NOMO-1 (cell line): ENCODE data around the gene GIPC1.
"Not testable (repeated sequence)": the region's sequence is repeated elsewhere in the genome, so short reads cannot be mapped to it uniquely, and the experiment has no call there.

Experiments
- DNase-seq, 2 experiments: peaks; one replicate each; lab custom pipeline; 2025; ENCODE audit not compliant: unreplicated experiment in 2 of 2; lab: John Stamatoyannopoulos, UW

GIPC1 gene, protein sequence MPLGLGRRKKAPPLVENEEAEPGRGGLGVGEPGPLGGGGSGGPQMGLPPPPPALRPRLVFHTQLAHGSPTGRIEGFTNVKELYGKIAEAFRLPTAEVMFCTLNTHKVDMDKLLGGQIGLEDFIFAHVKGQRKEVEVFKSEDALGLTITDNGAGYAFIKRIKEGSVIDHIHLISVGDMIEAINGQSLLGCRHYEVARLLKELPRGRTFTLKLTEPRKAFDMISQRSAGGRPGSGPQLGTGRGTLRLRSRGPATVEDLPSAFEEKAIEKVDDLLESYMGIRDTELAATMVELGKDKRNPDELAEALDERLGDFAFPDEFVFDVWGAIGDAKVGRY

DNA sequence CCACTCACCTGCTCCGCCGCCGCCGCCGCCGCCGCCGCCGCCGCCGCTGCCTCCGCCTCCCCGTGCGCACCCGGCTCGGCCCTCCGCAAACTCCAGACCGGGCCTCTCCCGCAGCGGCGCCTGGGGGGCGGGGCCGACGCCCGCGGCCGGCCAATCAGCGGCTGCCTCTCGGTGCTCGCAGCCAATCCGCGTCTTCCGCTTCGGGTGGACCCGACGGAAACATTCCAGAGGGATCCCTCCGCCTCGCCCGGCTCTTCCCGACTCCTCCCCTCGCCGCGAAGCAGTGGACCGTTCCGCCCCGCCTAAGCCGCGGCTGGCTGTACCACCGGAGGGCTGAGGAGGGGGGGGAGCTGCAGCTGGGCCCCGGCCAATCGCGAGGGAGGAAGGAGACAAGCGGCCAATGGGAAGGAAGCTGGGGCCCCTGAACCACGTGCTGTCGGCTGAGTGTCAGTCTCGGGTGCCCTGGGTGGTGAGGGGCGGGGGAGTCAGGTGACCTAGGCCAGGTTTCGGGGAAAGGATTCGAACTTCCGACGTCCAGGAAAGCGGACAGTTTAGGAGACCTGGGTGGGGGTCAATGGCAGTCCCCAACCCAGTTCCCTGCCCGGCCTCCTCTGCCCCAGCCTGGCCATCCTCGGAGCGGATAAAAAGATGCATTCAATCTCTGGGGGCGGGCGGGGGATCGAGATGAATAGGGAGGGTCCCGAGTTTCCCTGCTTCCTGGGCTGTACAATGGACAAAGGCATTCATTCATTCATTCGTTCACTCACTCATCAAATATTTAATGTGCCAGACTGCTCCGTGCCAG lies at the start of gene GIPC1:
GIPC1 (minus strand) TSS at position 99 of the 805 bp plus-strand sequence. CDS start 13,151 bp downstream, outside the sequence.
- DNase-seq = peak; percentile 84 to 90

DNA sequence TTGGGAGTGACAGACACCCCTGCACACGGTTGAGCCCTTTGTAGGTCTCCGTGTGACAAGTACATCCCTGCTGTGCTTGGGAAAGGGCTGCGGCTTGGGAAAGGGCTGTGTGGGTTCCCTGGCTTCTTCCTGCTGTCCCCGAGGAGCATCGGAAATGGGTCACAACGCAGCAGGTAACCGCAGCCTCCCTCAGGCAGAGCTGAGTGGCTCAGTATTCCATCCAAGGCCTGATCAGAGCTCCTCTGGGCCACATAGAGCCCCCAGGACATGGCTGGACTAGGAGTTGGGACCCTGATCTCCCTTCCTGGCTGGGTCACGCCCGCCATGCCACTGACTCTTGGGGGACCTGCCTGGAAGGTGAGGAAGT lies 49.8 kb upstream of the GIPC1 start:
- no peak for DNase-seq

DNA sequence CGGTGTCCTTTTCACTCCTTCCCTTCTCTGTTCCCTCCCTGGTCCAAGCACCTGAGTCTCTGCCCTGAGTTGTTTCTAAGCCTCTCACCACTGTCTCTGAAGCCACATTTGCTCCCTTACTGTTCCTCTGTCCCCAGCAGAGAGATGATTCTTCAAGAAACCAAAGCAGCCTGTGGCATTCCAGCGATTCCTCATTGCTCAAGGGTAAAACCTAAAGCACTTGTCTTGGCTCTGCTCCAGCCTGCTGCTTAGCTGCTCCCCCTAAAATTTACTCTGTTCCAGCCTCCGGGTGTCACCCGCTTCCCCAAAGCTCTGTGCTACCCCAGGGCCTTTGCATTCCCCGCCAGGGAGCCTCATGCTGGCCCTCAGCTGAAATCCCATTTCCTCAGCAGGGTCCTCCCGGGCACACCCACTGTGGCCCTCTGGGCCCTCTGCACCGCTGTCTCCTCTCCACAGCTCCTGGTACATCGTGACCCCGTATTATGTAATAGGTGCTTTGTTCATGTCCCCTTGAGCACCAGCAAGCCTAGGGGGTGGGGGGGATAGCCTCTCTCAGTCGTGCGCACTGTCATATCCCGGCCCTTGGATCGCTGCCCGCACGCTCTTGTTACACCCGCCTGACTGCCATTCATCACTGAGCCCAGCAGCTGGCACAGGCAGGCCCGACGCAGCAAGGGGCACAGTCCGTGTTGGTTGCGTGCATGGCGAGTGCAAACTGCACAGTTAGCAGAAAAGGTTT lies 49.2 kb upstream of the GIPC1 start:
- DNase-seq = no peak

DNA sequence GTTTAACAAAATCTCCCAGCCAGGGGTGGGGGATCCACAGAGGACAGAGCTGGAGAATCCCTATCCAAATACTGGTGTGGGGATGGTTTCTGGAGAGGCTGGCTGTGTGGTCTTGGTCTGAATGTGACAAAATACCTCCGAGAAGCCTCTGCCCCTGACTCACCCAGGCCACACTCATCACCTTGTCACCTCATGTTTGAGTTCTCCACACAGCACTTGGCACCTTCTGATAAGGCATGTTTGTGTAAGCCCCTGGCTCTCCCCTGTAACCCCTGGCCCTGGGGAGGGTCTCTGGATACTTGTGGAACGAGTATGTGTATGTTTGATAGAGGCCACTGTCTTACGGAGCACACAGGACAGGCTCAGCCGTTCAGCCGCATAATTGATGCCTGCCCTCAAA lies 48.1 kb upstream of the GIPC1 start:
- no peak for DNase-seq

DNA sequence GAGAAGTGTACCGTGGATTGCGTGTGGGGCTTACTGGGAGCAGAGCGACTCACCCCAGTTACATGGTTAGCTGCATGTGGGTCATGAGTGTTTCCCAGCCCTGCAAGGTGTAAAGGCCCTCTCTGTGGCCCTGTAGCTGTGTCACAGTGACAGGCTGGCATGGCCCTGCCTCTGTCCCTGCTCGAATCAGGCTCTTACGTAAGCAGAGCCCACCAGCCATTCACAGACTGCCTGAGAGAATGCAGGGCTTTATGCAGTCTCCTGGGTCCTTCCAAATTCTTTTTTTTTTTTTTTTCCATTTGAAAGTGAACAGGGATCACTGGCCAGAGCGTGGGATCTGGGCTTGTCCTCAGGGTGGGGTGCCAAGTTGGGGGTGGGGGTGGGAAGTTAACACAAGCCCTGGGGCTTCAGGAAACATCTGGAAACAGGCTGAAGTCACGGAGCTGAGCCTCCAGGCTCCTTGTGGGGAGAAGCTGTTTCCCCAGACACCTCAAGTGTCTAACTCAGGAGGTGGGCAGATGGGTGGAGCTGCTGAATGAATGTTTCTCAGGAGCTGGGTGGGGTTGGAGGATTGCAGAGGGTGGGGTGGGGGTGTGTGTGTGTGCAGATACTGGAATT lies 46.9 kb upstream of the GIPC1 start:
- DNase-seq = no peak

DNA sequence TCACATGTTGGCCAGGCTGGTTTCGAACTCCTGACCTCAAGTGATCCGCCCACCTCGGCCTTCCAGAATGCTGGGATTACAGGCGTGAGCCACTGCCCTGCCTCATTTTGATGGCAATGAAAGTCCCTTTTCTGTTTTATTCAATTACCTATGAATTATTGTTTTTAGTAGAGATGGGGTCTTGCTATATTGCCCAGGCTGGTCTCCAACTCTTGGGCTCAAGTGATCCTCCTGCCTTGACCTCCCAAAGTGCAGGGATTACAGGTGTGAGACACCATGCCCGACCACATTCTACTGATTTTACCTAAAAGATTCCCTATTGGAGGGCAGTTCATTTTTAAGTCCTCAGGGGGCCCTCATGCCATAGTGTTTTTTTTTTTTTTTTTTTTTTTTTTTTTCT lies 46.1 kb upstream of the GIPC1 start:
- DNase-seq = not testable (repeated sequence)

DNA sequence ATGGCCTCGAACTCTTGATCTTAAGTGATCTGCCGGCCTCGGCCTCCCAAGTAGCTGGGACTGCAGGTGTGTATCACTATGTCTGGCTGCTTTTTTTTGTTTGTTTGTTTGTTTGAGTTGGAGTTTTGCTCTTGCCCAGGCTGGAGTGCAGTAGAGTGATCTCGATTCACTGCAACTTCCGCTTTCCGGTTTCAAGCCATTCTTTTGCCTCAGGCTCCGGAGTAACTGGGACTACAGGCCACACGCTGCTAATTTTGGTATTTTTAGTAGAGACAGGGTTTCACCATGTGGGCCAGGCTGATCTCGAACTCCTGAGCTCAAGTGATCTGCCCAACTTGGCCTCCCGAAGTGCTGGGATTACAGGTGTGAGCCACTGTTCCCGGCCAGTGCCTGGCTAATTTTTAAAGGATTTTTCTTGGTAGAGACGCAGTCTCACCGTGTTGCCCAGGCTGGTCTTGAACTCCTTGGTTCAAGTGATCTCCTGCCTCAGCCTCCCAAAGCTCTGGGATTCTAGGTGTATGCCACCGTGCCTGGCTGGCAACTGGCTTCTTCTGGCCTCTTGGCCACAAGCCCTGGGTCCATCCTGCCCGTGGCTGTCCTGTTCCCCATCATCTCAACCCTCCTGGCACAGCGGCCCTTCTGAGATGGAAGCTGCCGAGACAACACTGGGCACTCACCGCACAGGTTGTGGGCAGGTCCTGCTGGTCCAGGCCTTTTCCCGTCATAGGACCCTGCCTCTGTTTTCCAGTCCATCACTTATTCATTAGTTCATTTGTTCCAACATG lies 45.0 kb upstream of the GIPC1 start:
- peak; percentile 70 to 85 for DNase-seq

DNA sequence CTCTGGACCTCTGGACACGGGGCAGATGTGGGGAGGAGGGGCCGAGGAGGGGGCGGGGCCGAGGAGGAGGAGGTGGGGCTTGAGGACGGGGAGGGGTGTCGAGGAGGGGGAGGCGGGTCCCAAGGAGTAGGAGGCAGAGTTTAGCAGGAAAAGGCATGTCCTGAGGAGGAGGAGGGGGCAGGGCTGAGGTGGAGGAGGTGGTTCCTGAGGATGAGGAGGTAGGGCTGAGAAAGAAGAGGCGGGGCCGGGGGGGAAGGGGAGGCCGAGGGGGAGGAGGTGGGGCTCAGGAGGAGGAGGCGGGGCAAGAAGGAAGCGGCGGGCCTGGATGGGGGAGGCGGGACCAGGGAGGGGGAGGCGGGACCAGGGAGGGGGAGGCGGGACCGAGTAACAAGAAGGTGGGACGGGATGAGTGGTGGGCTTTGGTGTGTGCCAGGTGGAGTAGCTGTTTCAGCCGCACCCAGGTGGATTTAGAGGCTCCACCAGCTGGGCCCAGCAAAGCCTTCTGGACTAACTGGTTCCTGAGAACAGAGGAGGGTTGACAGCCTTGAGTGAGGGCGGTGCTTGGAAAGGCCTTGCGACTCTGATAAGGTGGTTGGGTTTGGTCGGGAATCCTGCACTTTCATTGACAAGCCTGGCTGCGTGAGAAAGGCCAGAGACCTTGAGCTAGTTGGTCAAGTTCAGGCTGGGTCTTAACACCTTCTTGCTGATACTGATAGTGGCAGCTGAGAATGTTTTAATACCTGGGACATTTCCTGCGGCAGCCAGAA lies 41.2 kb upstream of the GIPC1 start:
- DNase-seq = no peak

DNA sequence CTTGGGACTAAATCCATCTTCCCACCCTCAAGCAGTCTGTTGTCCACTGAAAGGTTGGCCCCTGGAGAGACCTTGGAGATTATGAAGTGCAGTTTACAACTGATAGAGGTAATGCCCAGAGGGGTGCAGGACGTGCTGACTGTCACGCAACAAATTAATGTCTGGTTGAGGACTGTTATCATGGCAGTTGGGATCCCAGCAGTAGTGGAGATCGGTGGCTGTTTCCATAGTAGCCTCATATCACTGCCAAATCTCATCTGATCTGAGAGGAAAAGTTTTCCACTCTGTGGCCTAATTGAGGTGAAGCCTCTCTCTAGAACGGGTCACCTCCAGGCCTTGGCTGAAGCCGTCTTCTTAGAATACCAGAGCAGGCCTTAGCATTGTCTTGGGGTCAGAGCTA lies 37.5 kb upstream of the GIPC1 start:
- no peak for DNase-seq

DNA sequence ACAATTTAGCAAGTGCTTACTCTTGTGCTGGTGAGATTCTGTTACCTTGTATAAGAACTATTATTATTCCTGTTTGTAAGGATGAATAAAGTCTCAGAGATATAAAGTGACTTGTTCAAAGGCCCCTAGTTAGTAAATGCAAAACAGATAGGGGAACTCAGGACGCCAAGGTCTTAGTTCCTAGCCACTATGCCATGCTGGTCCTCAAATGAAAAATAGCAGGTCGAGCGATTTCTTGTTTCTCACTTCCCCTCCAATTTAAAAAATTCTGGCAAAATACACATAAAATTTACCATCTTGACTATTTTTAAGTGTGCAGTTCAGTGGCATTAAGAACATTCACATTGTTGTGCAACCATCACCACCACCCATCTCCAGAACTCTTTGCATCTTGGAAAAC lies 34.6 kb upstream of the GIPC1 start:
- peak; percentile 43 to 49 for DNase-seq

DNA sequence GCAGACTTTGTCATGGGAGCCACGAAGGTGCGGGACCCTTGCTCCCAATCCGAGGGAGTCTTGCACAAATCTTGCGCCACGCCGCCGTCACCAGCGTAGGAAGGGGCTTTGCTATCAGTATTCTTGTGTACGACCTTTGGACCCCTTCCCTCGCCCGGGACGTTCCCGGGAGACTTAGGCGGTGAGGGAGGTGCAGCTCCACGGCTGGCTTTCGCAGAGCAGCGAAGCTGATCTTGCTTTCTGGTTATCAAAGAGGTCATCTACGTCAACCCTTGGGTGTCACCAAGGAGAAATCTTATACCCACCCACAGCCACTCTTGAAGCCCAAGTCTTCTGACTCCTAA lies 34.0 kb upstream of the GIPC1 start:
- DNase-seq = peak in 1 of 2 experiments; percentile 29

DNA sequence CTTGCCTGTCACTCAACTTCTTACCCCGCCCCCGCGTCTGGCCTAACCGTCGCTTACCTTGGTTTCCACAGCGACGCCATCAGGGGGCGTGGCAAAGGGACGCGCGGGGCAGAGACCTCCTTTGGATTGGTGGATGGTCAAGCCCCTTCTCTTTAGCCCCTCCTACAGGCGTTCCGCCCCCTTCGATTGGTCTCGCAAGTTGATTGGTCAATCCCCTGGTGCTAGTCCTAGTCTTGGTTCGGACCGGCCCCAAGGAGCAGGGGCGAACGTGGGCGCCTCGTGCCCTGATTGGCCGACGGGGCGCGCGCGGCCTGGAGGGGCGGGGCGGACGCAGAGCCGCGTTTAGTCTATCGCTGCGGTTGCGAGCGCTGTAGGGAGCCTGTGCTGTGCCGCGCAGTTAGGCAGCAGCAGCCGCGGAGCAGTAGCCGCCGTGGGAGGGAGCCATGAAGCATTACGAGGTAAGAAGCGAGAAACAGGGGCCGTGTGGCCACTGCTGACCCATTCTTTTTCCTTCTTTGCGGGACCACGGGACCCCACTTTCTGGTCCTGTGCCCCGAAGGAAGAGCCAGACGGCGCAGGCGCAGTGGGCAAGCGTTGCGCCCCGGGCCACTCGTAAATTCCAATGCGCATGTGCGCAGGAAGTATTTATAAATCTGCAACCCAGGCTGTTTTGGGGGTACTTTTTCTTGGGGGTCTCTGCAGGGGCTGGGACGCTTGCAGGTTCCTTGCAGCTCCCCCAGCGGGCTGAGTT lies 33.5 kb upstream of the GIPC1 start, which contains the start of gene TECR:
TECR (plus strand) TSS at position 341 of the 751 bp plus-strand sequence; CDS start at position 444, 103 bp downstream.
- DNase-seq = peak; percentile 99 to 100

DNA sequence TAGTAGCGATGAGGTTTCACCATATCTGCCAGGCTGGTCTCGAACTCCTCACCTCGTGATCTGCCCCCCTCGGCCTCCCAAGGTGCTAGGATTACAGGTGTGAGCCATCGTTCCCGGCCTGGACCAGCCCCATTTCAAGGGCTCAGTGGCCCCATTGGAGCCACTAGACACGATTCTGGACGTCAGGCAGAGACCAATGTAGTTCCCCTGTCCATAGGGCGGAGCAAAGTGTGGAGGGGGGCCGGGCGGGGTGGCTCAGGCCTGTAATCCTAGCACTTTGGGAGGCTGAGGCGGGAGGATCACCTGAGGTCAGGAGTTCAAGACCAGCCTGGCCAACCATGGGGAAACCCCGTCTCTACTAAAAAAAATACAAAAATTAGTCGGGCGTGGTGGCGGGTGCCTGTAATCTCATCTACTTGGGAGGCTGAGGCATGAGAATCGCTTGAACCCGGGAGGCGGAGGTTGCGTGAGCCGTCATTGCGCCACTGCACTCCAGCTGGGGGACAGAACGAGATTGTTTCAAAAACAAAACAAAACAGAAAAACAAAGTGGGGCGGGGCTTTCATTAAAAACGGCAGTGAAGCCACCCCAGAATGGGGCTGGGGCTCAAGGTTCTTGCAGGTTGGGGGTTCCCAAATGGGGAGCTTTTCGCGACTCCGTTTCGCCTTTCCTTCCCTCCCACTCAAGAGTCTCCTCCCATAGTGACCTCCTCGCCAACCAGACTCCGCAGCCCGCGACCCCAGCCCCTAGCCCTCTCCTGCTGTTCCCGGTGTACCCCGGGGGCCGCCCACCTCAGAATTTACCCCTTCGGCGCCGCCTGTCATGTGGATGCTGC lies 32.7 kb upstream of the GIPC1 start:
- no peak for DNase-seq

DNA sequence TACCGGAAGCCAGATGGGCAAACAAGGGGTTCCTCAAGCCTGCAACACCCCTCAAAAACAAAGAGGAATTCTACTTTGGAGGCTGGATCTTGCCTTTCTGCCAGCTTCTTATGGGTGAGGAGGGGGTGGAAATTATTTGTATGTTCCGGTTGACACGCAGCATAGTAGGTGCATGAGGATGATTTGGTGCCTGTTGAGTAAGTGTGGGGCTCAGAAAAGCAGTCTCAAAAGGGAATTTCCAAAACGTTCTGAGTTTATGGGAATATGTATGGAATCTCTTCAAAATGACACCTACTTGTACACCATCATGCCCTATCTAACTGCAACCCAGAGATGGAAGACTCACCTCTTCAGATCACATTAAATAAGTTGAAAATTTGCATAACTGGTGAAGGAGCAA lies 30.5 kb upstream of the GIPC1 start:
- no peak for DNase-seq

DNA sequence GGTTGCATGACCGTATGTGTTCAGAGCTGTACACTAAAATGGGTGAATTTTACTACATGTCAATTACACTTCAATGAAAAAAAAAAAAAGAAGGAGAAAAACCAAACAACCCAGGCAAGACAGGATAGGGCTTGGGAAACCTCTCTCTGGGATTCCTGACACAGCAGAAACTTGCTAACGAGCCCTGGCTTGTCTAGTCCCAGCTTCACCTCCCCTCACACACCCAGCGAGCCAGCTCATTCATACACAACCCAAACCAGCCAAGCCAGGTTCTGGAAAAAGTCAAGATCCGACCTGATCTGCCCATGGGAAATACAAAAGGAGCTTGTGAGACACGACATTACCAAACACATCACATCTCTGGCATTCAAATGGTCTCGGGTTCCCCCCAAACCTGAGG lies 29.8 kb upstream of the GIPC1 start:
- DNase-seq = no peak

DNA sequence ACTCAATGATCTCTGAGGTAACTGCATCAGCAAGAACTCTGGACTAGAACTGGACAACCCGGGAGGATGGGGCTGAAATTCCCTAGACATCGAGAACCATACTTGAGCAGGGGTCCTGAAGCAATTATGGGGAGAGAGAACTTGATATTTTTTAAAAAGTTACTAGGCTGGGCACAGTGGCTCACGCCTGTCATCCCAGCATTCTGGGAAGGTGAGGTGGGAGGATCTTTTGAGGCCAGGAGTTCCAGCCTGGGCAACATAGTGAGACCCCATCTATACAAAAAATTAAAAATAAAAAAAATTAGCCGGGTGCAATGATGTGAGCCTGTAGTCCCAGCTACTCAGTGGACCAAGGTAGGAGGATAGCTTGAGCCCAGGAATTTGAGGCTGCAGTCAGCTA lies 24.6 kb upstream of the GIPC1 start:
- no peak for DNase-seq

DNA sequence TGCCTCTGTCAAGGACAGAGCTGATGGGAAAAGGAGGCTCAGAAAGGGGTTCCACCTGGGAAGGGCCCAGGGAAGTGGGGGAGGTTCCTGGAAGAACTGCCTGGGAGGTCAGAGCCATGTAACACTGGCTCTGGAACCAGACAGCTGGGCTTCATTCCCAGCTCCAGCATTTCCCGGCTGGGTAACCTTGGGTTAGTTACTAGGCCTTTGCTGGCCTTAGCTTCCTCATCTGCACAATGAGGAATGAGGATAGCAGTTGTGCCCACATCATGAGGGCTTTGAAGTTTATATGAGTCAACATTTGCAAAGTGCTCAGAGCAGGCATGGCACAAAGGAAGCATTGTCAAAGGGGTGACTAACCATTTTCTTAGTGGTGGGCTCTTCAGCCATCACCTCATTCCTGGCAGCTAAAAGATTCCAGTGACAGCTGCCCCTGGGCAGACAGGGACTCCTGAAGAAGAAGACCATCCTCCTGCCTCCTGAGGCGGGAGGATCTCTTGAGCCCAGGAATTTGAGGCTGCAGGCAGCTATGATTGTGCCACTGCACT lies 24.0 kb upstream of the GIPC1 start:
- no peak for DNase-seq
